NCI-H2107 treated with DMSO at 0.1 percent for 48 hours (cell line): Measurements from ENCODE around the gene PBOV1.

ENCODE experiments used
- DNase-seq: peaks from one replicate; lab custom pipeline; 2025; ENCODE audit not compliant: unreplicated experiment; lab: John Stamatoyannopoulos, UW

Gene PBOV1

DNA sequence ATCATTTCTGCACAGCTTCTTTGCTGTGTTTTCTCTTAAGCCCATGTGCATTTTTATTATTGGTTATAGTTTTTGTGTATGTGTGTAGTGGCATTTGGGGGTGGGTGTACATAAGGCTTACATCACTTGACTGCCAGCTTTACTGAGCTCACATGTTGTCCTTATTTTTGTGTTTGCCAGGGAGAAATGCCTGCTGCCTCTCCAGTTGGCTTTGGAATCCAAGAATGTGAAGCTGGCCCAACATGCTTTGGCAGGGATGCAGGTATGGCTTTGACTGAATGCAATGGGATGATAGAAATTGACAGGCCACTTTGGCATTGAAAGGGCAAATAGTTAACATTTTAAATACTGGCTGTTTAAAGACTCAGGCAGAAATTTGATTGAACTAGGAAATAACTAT, 11.4 kb downstream of the PBOV1 start:
- DNase-seq: no peak

- no peak for DNase-seq
Observed at GRCh38 chr6:138205437-138206094, 12.7 kb downstream of the PBOV1 start.

GRCh38 chr6:138204792-138205384, 13.4 kb downstream of the PBOV1 start:
- no peak for DNase-seq

DNA sequence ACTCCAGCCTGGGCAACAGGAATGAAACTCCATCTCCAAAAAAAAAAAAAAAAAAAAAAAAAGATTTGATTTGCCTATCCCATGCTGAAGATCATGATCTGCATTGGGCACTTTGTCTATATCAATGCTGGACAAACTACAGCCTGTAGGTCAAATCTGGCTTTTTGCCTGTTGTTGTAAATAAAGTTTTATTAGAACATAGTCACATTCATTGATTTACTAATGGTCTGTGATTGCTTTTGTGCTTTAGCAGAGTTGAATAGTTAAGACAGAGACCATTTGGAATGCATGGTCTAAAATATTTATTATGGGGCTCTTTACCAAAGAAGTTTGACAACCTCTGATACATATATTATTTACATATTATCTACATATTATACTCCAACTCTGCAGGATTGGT, 14.0 kb downstream of the PBOV1 start:
- no peak for DNase-seq

- no peak for DNase-seq
Observed at GRCh38 chr6:138203315-138203714, 15.0 kb downstream of the PBOV1 start.

DNA sequence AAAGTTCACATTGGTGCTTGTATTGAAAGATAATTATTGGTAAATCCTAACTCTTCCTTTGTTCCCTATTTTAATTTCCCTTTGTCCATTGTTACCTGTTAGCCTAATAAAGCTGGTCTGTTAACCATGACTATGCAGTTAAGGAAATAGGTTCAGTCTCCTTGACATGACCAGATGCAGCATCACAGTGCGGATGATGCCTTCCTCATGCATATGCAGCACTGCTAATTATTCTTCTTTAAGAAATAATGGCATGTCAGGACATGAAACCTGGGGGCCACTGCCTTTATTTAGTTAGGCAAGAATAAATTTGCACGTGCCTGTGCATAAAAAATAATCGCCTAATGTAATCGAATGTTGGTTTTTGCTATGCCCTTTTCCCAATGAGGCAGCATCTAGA, 16.5 kb downstream of the PBOV1 start:
- no peak for DNase-seq

- DNase-seq: no peak
Observed at GRCh38 chr6:138198430-138199091, 19.7 kb downstream of the PBOV1 start.

DNA sequence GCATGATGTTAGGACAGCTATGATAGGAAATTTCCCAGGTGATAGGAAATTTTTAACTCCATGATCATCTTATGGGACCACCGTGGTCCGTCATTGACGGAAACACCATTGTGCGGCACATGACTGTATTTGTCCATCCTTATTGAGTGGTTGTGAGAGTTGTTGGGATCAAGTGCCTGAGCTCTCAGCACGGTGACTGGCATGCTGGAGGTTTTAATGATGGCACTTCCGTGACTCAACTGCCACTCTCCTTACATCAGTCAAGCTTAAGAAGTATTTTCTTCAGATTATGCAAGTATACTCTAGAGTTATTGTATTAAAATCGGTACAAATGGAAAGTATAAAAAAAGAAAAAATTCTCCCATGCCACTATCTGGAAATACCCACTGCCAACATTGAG, 20.7 kb downstream of the PBOV1 start:
- no peak for DNase-seq

DNA sequence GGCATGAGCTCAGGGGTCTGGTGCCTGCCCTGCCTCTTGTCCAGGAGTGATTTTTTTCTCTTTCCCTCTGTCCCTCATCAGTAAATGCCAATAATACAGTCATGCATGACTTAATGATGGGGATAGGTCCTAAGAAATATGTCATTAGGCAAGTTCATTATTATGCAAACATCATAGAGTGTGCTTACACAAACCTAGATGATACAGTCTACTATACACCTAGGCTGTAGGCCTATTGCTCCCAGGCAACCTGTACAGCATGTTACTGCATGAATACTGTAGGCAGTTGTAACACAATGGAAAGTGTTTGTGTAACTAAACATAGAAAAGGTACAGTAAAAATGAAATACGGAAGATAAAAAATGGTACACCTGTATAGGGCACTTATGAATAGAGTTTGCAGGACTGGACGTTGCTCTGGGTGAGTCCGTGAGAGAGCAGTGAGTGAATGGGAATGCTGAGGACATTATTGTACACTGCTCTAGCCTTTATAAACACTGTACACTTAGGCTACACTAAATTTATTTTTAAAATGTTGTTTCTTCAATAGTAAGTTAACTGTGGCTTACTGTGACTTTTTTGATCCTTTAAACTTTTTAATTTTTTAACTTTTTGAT, 22.1 kb downstream of the PBOV1 start:
- DNase-seq: no peak

- no peak for DNase-seq
Observed at GRCh38 chr6:138194287-138194686, 24.0 kb downstream of the PBOV1 start.

DNA sequence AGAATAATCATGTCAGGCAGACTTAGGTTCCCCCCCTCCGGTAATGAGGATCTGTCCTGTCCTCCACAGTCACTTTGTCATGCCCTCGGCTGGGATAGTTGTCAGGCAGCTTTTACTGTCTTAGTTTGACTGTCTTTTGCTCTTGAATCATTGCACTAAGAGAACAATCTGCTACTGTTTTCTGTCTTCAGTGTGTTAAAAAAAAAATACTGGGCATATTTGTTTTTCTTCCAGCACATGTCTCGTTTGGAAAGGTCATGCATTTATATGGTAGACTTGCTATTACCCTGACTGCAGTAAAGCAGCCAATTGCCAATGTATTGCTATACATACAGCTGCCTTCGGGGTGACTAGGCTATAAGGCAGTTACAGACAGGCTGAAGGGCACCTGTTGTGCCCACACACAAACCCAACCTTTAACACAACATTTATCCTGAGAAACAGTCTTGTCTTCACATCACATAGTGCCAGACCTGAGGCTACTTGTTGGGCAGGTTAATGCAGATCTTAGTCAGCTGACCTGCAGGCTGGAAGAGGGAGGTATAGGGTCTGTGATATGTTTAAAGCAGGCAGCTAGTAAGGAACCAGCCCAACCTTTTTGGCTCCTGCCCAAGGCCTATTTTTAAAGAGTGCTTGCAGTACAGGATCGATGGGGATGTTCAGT, 29.9 kb downstream of the PBOV1 start:
- DNase-seq: no peak

DNA sequence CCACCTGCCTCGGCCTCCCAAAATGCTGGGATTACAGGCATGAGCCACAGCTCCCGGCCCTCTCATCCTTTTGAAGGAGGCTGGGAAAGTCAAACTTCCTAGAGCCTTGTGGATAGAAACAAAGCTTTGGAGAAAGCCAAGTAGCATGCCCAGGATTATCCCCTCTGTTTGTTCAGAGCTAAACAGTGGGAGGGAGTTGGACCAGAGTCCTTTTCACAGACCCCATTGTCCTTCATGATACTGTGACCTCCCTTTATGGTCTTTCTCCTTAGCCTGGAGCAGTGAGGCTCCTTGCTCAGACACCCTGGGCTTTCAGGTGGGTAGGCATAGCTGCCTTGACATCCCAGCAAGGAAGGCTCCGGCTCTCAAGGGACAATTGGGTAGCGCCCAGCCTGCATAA, 31.1 kb downstream of the PBOV1 start:
- DNase-seq: no peak

DNA sequence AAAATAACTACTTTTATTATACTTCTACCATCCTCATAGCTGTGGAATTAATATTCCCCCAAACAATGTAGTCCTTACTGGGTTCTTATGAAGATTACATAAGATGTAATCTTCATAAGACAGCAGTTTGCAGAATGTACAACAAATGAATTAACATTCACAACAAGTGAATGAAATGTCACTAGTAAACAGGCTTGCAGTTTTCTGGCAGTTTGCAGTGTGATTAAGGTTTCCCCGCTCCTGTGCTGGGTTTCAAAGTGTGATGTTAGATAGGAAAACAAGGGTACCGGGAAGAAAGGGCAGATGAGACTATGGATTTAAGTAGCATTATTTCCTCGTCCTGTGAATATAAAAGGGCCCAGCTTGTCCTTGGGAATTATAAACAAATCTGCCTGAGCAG, 34.1 kb downstream of the PBOV1 start:
- no peak for DNase-seq

- DNase-seq: no peak
Observed at GRCh38 chr6:138183790-138184134, 34.5 kb downstream of the PBOV1 start.

GRCh38 chr6:138182939-138183789, 35.1 kb downstream of the PBOV1 start:
- peak; percentile 34 for DNase-seq

- no peak for DNase-seq
Observed at GRCh38 chr6:138176652-138177232, 41.5 kb downstream of the PBOV1 start.

- DNase-seq: no peak
Observed at GRCh38 chr6:138175596-138175995, 42.7 kb downstream of the PBOV1 start.
